ENCODE results near the gene RTL10. TPM values are rescaled to one million over a fixed set of nuclear protein-coding genes. Genes with fewer than 3 reads are reported as not detected.

Gene RTL10
- total and polyA plus RNA-seq, 2 donors = 6.9 to 10.3 TPM

DNA sequence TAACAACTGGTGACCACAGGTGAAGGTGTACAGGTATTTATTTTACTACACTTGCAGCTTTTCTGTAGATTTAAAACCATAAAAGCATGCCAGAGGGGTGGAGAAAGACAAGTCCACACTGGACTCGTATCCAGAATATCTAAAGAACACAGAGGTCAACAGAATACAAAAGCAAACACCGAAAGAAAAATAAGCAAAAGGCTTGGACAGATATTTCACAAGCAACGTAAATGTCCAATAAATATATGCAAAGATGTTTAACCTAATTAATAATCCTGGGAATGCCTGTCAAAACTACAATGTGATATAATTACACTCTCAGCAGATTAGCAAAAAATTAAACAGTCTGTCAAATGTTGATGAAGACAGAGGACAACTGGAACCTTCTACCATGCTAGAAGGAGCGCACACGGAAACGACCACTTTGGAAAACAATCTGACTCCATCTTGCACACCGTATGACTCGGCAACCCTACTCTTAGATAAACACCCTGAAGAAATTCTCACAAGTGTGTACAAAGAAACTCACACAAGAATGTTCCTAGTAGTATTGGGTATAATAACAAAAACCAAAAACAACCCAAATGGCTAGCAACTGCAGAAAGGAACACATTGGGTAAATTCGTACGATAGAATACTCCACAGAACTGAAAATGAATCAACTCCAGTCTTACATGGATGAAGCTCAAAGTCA lies 27.2 kb downstream of the RTL10 start:
- no peak overlapping the region for H3K4me3 ChIP-seq (ENCODE audit: low read depth, low read length)
- H3K27ac ChIP-seq (ENCODE audit: low read depth) = no peak overlapping the region
- 66% methylated on average over 10 of the region's 10 CpGs for WGBS
- peak; percentile 39 for DNase-seq (ENCODE audit: extremely low spot score)
- H3K36me3 ChIP-seq (ENCODE audit: insufficient read depth) = no peaks in the 10 kb centered on the region
- H3K4me1 ChIP-seq (ENCODE audit: insufficient read depth) = no peaks in the 10 kb centered on the region

DNA sequence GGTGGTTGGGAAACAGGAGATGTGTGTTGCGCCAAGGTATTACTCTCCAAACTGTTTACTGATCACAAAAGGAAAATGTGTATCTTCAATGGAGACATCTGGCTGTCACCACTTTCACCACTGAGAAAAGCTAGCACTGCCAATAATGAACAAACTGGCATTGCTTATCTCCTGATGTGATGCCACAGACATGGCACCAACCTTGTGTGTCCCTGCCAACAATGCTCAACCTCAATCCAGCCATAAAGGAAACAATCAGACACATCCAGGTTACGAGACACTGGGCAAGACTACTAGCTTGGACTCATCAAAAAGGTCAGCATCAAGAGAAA lies 28.1 kb downstream of the RTL10 start:
- no peaks in the 10 kb centered on the region for H3K36me3 ChIP-seq (ENCODE audit: insufficient read depth)
- 47% methylated on average over 2 of the region's 2 CpGs for WGBS
- no peak overlapping the region for H3K4me3 ChIP-seq (ENCODE audit: low read depth, low read length)
- no peaks in the 10 kb centered on the region for H3K4me1 ChIP-seq (ENCODE audit: insufficient read depth)
- no peak overlapping the region for H3K27ac ChIP-seq (ENCODE audit: low read depth)
- DNase-seq (ENCODE audit: extremely low spot score) = no peak

DNA sequence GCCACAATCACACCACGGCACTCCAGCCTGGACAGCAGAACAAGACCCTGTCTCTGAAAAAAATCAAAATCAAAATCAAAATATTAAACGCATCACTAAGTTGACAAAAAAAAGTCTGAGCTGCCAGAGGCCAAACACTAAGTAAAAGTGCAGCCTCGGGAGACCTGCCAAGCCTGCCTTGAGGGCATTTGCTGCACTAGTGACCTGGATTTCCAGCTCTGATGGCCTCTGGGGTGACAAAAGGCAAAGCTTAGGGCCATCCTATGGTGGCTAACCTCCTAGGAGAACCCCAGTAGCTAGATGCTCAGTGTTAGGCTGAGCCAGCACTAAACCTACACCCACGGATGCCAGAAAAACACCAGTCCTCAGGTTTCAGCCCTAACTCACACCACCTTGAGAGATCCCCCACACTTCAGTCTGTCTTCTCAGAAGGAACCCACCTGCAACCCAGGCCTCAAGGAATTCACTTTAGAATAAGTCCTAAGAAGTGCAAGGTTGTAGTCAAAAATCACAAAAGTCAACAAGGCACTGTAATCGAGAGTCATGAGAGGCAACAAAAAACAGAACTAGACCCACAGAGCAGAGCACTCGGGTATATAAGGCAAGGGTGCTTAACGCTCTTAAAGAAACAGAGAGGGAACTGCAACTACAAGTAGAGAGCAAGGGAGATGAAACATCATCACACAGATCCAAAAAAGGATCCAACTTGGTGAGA lies 28.6 kb downstream of the RTL10 start:
- Histone ChIP-seq H3K36me3 (ENCODE audit: insufficient read depth) (no peaks in the 10 kb centered on the region), H3K4me3 (ENCODE audit: low read depth, low read length) (no peak overlapping the region), H3K4me1 (ENCODE audit: insufficient read depth) (no peaks in the 10 kb centered on the region), H3K27ac (ENCODE audit: low read depth) (no peak overlapping the region)
- WGBS = 90% methylated on average over 7 of the region's 7 CpGs
- no peak for DNase-seq (ENCODE audit: extremely low spot score)

DNA sequence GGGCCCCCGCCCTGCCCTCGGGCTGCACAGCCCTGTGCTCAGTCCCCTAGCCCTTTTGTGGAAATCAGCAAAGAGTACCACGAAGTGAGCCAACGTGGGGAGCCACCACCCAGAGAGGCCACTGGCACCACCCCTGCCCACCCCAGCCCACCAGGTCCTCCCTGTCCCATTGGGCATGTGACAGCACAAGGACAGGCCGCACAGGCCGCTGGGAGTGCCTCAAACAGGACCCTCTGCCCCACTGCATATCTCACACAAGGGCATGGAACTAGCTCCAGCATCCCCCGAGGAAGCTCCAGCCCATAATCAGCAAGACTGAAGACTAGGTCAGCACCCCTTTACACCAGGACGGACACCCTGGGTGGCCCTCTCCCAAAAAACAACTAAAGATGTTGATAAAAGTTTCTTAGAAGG lies 29.7 kb downstream of the RTL10 start:
- Histone ChIP-seq H3K36me3 (ENCODE audit: insufficient read depth) (no peaks in the 10 kb centered on the region), H3K27ac (ENCODE audit: low read depth) (no peak overlapping the region), H3K4me1 (ENCODE audit: insufficient read depth) (no peaks in the 10 kb centered on the region), H3K4me3 (ENCODE audit: low read depth, low read length) (no peak overlapping the region)
- 90% methylated on average over 8 of the region's 8 CpGs for WGBS
- DNase-seq (ENCODE audit: extremely low spot score) = no peak

DNA sequence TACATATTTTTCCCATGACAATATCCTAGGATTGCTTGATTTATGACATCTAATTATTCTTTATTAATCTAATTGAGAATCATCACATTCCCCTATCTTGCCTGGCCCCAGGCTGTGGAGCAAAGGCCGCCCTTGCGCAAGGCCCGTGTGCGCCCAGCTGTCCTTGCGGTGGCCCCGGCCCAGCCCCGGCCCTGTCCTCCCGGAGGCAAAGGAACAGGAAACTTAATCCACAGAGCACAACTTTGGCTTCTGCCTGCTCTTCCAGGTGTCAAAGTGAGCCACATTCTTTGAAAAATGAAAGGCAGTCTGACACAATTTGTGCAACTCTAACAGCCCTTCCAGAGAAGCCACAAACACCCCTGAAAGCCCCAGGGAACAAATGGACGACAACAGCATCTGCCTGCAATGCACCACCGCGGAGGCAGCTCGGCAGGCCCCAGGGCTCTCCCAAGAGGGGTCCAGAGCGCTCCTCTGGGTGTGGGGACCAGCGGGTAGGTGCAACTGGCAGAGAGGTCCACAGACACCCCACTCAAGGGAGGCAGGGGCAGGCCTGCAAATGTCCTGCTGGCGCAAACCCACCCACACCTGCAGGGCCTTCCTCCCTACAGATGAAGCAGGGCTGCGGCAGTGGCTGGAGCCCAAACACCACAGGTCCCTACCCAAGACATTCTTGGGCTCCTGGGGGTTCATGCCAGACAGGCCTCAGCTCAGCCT lies 30.3 kb downstream of the RTL10 start:
- Histone ChIP-seq H3K4me1 (ENCODE audit: insufficient read depth) (no peaks in the 10 kb centered on the region), H3K4me3 (ENCODE audit: low read depth, low read length) (no peak overlapping the region), H3K36me3 (ENCODE audit: insufficient read depth) (no peaks in the 10 kb centered on the region), H3K27ac (ENCODE audit: low read depth) (peak overlapping the region; percentile 48)
- WGBS = 86% methylated on average over 16 of the region's 16 CpGs
- no peak for DNase-seq (ENCODE audit: extremely low spot score)

DNA sequence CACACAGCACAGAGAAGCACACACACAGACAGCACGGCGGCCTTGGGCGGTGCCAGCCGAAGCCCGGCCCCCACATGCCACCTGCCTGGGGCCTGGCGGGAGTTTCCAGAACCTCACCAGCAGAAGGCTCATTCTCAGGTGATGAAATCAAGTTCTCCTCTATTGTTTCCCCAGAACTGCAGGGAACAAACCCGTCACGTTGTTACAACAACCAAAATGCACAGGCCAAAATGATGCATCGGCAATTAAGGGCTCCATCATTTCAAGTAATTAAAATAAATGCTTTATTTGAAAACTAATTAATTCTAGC lies 30.8 kb downstream of the RTL10 start:
- Histone ChIP-seq H3K36me3 (ENCODE audit: insufficient read depth) (no peaks in the 10 kb centered on the region), H3K27ac (ENCODE audit: low read depth) (no peak overlapping the region), H3K4me3 (ENCODE audit: low read depth, low read length) (no peak overlapping the region), H3K4me1 (ENCODE audit: insufficient read depth) (no peaks in the 10 kb centered on the region)
- DNase-seq (ENCODE audit: extremely low spot score) = no peak
- 90% methylated on average over 9 of the region's 9 CpGs for WGBS

DNA sequence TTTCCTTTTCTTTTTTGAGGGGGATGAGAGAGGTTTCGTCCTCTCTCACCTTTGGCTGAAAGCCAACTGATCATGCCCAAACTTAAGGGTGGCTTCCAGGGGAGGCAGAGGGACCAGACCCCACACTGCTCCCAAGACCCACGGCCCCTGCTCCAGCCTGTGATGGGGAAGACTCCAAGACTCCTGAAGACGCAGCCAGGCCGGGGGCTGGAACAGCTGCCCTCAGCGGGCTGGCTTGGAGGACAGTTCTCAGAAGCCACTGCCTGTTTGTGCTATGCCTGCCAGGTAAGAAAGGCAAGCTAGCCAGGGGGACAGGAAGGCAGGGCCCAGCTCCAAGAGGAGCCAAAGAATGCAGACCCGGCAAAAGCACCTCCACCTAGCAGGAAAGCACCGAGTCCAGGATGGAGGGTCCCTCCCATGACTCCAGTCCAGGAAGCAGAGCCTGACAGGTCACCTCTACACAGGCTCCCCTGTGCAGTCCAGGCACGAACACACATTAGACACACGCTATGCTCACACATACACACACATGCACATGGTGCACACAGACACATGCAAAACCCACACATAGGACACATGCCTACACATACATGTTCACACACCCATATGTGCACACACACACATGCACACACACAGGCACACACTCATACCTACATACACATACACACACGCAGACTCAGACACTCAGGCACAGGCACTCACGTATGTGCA lies 31.3 kb downstream of the RTL10 start:
- H3K27ac ChIP-seq (ENCODE audit: low read depth) = no peak overlapping the region
- no peaks in the 10 kb centered on the region for H3K4me1 ChIP-seq (ENCODE audit: insufficient read depth)
- WGBS = 77% methylated on average over 11 of the region's 11 CpGs
- no peak for DNase-seq (ENCODE audit: extremely low spot score)
- H3K4me3 ChIP-seq (ENCODE audit: low read depth, low read length) = no peak overlapping the region
- no peaks in the 10 kb centered on the region for H3K36me3 ChIP-seq (ENCODE audit: insufficient read depth)

DNA sequence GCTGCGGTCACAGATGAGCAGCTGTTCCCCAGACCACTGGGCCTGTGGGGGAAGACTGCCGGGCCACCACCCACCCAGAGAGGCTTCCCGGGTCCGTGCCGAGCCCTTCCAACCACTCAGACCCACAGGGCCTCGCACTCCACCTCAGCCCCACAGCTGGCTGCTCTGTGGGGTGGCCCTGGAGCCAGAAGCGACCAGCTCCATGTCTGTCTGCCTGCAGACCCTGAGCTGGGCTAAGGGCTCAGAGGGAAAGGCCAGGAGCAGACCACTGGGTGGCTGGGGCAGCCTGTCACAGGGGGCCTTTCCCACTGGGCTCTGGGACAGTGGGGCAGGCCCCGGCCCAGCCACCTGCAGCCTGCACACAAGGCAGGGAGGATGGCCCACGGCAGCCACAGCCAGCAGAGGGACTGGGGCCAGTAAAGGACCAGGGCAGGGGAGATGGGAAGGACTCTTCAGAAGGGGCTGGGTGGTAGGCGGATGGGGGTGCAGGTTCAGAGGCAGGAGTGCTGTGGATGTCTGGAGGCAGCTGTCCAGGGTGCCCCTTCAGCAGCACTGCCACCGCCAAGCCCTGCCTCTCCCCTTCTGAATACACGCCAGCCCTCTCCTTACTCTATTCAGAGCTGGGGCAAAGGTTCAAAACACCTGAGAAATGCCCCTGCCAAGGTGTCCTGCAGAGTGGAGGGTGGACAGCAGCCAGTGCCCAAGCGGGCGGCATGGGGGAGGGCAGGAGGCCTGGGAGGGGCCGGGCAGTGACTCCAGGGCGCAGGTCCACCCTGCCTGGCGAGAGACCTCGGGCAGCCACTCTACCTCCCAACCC lies 32.2 kb downstream of the RTL10 start:
- WGBS = 89% methylated on average over 18 of the region's 18 CpGs
- Histone ChIP-seq H3K4me1 (ENCODE audit: insufficient read depth) (no peaks in the 10 kb centered on the region), H3K27ac (ENCODE audit: low read depth) (no peak overlapping the region), H3K36me3 (ENCODE audit: insufficient read depth) (no peaks in the 10 kb centered on the region), H3K4me3 (ENCODE audit: low read depth, low read length) (no peak overlapping the region)
- DNase-seq (ENCODE audit: extremely low spot score) = no peak

DNA sequence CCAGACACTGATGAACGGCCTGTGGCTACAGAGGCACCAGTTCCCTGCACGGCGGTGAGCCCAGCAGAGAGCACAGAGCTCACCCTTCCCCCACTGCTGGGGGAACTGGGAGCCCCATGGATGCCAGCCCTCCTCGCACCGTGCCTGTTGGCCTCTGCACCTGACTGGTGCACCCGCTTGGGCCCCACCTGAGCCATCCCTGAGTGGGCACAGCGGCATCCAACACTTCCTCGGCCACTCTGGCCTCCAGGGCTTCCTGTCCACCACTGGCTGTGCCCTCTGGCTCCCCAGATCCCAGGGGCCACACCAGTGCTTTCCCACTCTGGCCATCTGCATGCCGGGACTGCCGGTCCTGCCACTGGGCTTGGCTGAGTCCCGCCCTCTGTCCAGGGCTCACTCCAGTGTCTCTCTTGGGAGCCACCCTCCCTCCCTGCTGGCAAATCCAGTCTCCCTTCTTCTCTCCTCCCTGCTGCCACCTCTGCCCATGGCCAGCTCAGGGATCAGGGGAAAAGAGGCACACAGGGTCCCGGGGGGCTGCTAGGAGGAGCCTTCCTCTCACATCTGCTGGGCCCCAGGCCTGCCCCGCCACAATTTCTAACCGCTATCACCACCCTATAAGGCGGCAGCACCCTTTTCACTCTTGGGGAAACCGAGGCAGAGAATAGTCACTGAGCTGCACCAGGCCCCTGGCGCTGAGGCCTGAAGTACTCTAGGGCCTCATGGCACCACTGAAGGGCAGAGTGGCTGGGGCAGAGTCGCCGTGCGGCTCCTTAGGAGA lies 33.0 kb downstream of the RTL10 start:
- H3K27ac ChIP-seq (ENCODE audit: low read depth) = no peak overlapping the region
- no peaks in the 10 kb centered on the region for H3K36me3 ChIP-seq (ENCODE audit: insufficient read depth)
- DNase-seq (ENCODE audit: extremely low spot score) = no peak
- 91% methylated on average over 20 of the region's 20 CpGs for WGBS
- H3K4me1 ChIP-seq (ENCODE audit: insufficient read depth) = no peaks in the 10 kb centered on the region
- no peak overlapping the region for H3K4me3 ChIP-seq (ENCODE audit: low read depth, low read length)

DNA sequence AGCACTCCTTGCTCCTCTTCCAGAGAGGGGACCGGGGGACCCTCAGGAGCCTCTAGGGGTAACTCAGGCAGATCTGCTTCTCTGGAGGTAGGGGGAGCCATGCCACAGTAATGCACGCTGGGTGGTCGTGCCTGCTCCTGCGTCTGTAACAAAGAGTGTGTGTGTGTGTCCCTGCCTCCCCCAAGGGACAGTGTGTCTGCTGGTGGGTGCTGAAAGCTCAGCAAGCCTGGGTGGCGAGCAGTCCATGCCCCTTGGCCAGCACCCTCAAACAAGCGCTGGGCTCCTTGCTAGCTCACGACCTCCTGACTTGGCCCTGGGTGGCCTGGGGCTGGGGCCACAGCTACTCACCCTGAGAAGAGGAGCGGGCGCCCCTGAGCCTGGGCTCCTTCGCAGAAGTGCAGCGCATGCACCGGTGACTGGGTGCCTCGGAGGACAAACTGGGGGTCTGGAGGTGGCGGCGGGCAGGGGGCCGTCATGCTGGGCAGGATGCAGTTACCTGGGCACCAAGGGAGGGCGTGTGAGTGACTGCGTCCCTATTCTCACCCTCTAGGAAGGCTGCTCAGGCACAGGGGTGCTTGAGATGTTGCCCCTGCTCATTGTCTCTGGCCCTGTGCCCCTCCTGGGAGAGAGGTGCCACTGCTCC lies 33.7 kb downstream of the RTL10 start:
- DNase-seq (ENCODE audit: extremely low spot score) = no peak
- WGBS = 94% methylated on average over 18 of the region's 18 CpGs
- Histone ChIP-seq H3K4me3 (ENCODE audit: low read depth, low read length) (no peak overlapping the region), H3K4me1 (ENCODE audit: insufficient read depth) (no peaks in the 10 kb centered on the region), H3K27ac (ENCODE audit: low read depth) (no peak overlapping the region), H3K36me3 (ENCODE audit: insufficient read depth) (no peaks in the 10 kb centered on the region)

DNA sequence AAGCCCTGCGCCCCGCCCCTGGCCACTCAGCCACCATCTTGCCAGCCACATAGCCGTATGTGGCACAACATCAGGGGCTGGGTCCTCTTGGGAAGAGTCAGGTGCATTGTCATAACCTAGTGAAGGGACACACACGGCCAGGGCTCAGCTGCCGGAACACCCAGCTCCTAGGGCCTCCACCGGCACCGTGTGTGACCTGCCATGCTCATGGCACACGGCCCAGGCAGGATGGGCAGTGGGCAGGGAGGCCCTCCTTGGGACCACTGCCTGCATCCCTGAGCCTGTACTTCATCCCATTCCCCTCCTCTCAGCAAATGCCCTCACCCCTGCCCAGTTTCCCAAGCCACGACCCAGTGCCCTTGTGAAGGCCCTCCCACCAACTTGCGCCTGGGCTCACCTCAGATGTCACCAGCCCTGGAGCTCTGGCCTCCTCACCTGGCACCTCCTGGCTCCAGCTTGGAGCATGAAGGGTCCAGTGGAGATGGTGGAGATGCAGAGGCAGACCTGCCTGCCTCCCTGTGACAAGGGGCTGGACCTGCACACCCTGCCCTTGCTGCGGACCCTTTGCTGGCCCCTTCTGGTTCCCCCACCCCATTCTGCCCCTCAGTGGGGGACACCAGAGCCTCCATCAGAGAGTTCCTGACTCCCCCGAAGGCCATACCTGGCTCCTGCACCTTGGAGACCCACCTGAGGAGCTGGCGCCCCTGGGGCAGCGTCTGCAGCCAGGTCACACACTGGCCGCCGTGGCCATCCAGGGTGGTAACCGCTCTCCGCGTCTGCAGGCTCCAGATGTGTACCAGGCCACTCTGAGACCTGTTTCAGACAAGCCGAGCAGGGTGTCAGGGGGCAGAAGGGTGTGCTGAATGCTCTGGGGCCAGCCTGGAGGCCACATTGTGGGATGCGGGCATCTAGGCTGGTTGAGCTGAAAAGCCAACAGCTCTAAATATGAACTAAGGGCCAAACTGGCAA lies 34.5 kb downstream of the RTL10 start:
- DNase-seq (ENCODE audit: extremely low spot score) = no peak
- Histone ChIP-seq H3K4me3 (ENCODE audit: low read depth, low read length) (no peak overlapping the region), H3K27ac (ENCODE audit: low read depth) (no peak overlapping the region), H3K36me3 (ENCODE audit: insufficient read depth) (no peaks in the 10 kb centered on the region), H3K4me1 (ENCODE audit: insufficient read depth) (no peaks in the 10 kb centered on the region)
- 92% methylated on average over 21 of the region's 21 CpGs for WGBS

All from urinary bladder (tissue), 4 donors.